Osteocyte (in vitro differentiated cells): ENCODE results near the gene CRYBB3. TPM values are rescaled to one million over a fixed set of nuclear protein-coding genes. Genes with fewer than 3 reads are reported as not detected.

Experiments
- DNase-seq: peaks from one replicate; pipeline ENCODE4 v3.0.0; 2021; ENCODE audit warnings: mixed read lengths; ENCODE audit not compliant: unreplicated experiment; ENCODE audit errors: extremely low spot score
- H3K27ac Mint-ChIP-seq: one replicate; pipeline ENCODE4 v1.8.0; 2021; ENCODE audit warnings: mild to moderate bottlenecking, mixed read lengths; ENCODE audit not compliant: unreplicated experiment
- H3K27me3 Mint-ChIP-seq: one replicate; pipeline ENCODE4 v1.8.0; 2021; ENCODE audit warnings: mixed read lengths; ENCODE audit not compliant: unreplicated experiment
- H3K36me3 Mint-ChIP-seq: one replicate; pipeline ENCODE4 v1.8.0; 2021; ENCODE audit warnings: mixed read lengths; ENCODE audit not compliant: unreplicated experiment
- H3K4me1 Mint-ChIP-seq: one replicate; pipeline ENCODE4 v1.8.0; 2021; ENCODE audit warnings: mixed read lengths; ENCODE audit not compliant: unreplicated experiment
- H3K4me3 Mint-ChIP-seq: one replicate; pipeline ENCODE4 v1.8.0; 2021; ENCODE audit warnings: mild to moderate bottlenecking, moderate library complexity, mixed read lengths; ENCODE audit not compliant: unreplicated experiment
- H3K9me3 Mint-ChIP-seq: one replicate; pipeline ENCODE4 v1.8.0; 2021; ENCODE audit warnings: mixed read lengths; ENCODE audit not compliant: unreplicated experiment
- total RNA-seq: library from RNA; stranded (reverse); gene quantifications from 2 replicates; pipeline ENCODE4 v1.2.1, GENCODE V29; 2021
- TF ChIP-seq, protein P1 (sequence below): fragments of 200-600 bp; sonication (generic); IDR thresholded peaks from 2 replicates; pipeline ENCODE4 v1.5.0; 2021; ENCODE audit warnings: antibody characterized with exemption, mild to moderate bottlenecking, moderate library complexity

The CRYBB3 gene
- total RNA-seq, 1 donor from 2014 or later, result not detected

- no peak overlapping the region for H3K27ac Mint-ChIP-seq
- H3K4me1 Mint-ChIP-seq, result no peaks in the 10 kb centered on the region
- peaks cover 5% of the 10 kb centered on the region for H3K9me3 Mint-ChIP-seq
- TF ChIP-seq, protein P1, sequence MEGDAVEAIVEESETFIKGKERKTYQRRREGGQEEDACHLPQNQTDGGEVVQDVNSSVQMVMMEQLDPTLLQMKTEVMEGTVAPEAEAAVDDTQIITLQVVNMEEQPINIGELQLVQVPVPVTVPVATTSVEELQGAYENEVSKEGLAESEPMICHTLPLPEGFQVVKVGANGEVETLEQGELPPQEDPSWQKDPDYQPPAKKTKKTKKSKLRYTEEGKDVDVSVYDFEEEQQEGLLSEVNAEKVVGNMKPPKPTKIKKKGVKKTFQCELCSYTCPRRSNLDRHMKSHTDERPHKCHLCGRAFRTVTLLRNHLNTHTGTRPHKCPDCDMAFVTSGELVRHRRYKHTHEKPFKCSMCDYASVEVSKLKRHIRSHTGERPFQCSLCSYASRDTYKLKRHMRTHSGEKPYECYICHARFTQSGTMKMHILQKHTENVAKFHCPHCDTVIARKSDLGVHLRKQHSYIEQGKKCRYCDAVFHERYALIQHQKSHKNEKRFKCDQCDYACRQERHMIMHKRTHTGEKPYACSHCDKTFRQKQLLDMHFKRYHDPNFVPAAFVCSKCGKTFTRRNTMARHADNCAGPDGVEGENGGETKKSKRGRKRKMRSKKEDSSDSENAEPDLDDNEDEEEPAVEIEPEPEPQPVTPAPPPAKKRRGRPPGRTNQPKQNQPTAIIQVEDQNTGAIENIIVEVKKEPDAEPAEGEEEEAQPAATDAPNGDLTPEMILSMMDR, result no peak
- H3K36me3 Mint-ChIP-seq, result peaks cover 11% of the 10 kb centered on the region
- H3K27me3 Mint-ChIP-seq, result no peaks in the 10 kb centered on the region
- DNase-seq, result no peak
- H3K4me3 Mint-ChIP-seq, result no peak overlapping the region
Observed at GRCh38 chr22:25182131-25183110, 17.2 kb upstream of the CRYBB3 start.

- TF ChIP-seq, protein P1, result no peak
- Mint-ChIP-seq H3K36me3 (peaks cover 8% of the 10 kb centered on the region), H3K4me1 (no peaks in the 10 kb centered on the region)
Observed at GRCh38 chr22:25183949-25184619, 15.6 kb upstream of the CRYBB3 start.

DNA sequence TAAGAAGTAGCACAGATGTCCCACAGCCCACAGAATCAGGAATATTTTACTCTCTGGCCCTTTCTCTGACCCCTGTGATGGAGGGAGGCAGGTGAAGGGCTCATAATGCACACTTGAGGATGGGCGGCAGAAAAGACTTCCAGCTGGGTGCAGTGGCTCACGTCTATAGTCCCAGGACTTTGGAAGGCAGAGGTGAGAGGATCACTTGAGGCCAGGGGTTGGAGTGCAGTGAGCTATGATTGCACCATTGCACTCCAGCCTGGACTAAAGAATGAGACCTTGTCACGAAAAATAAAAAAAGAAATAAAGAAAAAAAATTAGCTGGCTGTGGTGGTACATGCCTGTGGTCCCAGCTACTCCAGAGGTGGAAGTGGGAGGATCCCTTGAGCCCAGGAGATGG, 13.5 kb upstream of the CRYBB3 start:
- Mint-ChIP-seq H3K4me3 (no peak overlapping the region), H3K27me3 (no peaks in the 10 kb centered on the region)
- TF ChIP-seq, protein P1, result no peak

More at GRCh38 chr22:25183949-25184619, 15.6 kb upstream of the CRYBB3 start:
- Mint-ChIP-seq H3K4me3 (no peak overlapping the region), H3K9me3 (peaks cover 5% of the 10 kb centered on the region), H3K27me3 (no peaks in the 10 kb centered on the region), H3K27ac (no peak overlapping the region)
- DNase-seq, result no peak

GRCh38 chr22:25187469-25187868, 12.2 kb upstream of the CRYBB3 start:
- H3K27ac Mint-ChIP-seq, result no peak overlapping the region
- H3K36me3 Mint-ChIP-seq, result no peaks in the 10 kb centered on the region
- no peaks in the 10 kb centered on the region for H3K27me3 Mint-ChIP-seq
- DNase-seq, result no peak
- no peak overlapping the region for H3K4me3 Mint-ChIP-seq
- H3K4me1 Mint-ChIP-seq, result no peaks in the 10 kb centered on the region
- no peaks in the 10 kb centered on the region for H3K9me3 Mint-ChIP-seq
- TF ChIP-seq, protein P1, result no peak

More for the DNA sequence above, 13.5 kb upstream of the CRYBB3 start:
- H3K36me3 Mint-ChIP-seq, result peaks cover 2% of the 10 kb centered on the region
- H3K27ac Mint-ChIP-seq, result no peak overlapping the region
- DNase-seq, result no peak
- H3K9me3 Mint-ChIP-seq, result no peaks in the 10 kb centered on the region
- H3K4me1 Mint-ChIP-seq, result no peaks in the 10 kb centered on the region

GRCh38 chr22:25192406-25192805, 7.3 kb upstream of the CRYBB3 start:
- no peak for DNase-seq
- Mint-ChIP-seq H3K27me3 (no peaks in the 10 kb centered on the region), H3K4me1 (no peaks in the 10 kb centered on the region), H3K4me3 (no peak overlapping the region), H3K36me3 (no peaks in the 10 kb centered on the region), H3K9me3 (no peaks in the 10 kb centered on the region), H3K27ac (no peak overlapping the region)
- TF ChIP-seq, protein P1, result no peak
